HEK293 (cell line): ENCODE measurements around the gene SNAP23.

Experiments used
- CTCF ChIA-PET: fragments of 350-600 bp; formaldehyde crosslinking; extraction: SDS; loops from one replicate; lab custom pipeline; 2021; ENCODE audit warnings: antibody characterized with exemption; lab: Yijun Ruan, JAX
- POLR2A ChIA-PET: fragments of 300-600 bp; formaldehyde crosslinking; extraction: SDS; loops from one replicate; lab custom pipeline; 2020; ENCODE audit warnings: antibody characterized with exemption, inconsistent platforms; lab: Yijun Ruan, JAX
- H3K27ac ChIP-seq: fragments of 200-500 bp; sonication (Bioruptor generic); 2 replicates; pipeline ENCODE4 v1.5.1; 2014; ENCODE audit warnings: low read depth, low read length, control low read depth, inconsistent platforms; ENCODE audit errors: extremely low read depth
- H3K36me3 ChIP-seq, 2 experiments: fragments of 200-500 bp in 1 of 2; sonication (Bioruptor generic) in 1 of 2; 1 replicate in 1 of 2; 2 replicates in 1 of 2; pipeline ENCODE4 v1.5.1; 2014 to 2017; ENCODE audit warnings: inconsistent platforms in 2 of 2, low read length in 2 of 2; ENCODE audit not compliant: control insufficient read depth in 2 of 2, insufficient read depth in 1 of 2
- H3K4me1 ChIP-seq: fragments of 200-500 bp; sonication (Bioruptor generic); 2 replicates; pipeline ENCODE4 v1.5.1; 2014; ENCODE audit warnings: mild to moderate bottlenecking, low read length, inconsistent platforms; ENCODE audit not compliant: control insufficient read depth, insufficient read depth
- H3K4me3 ChIP-seq: 2 replicates; pipeline ENCODE4 v1.5.1; 2011; ENCODE audit warnings: low read depth, mild to moderate bottlenecking, control low read depth, low read length, moderate library complexity
- H3K9me3 ChIP-seq: fragments of 200-500 bp; sonication (Bioruptor generic); 2 replicates; pipeline ENCODE4 v1.5.1; 2014; ENCODE audit warnings: low read depth, low read length, inconsistent platforms; ENCODE audit not compliant: control insufficient read depth, insufficient read depth
- ZBTB20 ChIP-seq: fragments of 450-650 bp; formaldehyde crosslinking; IDR thresholded peaks from 2 replicates; pipeline ENCODE4 v1.5.1; 2016; ENCODE audit warnings: missing biosample characterization, missing genetic modification characterization
- ZBTB7A ChIP-seq: fragments of 450-650 bp; formaldehyde crosslinking; IDR thresholded peaks from 2 replicates; pipeline ENCODE4 v1.5.1; 2016; ENCODE audit warnings: low read depth, missing biosample characterization, missing genetic modification characterization
- ZNF174 ChIP-seq: fragments of 450-650 bp; formaldehyde crosslinking; IDR thresholded peaks from 2 replicates; pipeline ENCODE4 v1.5.0; 2017; ENCODE audit warnings: missing biosample characterization, mild to moderate bottlenecking, missing genetic modification characterization
- ZNF24 ChIP-seq: fragments of 450-650 bp; formaldehyde crosslinking; IDR thresholded peaks from 2 replicates; pipeline ENCODE4 v1.5.1; 2016; ENCODE audit warnings: missing biosample characterization, missing genetic modification characterization
- ZNF624 ChIP-seq: fragments of 450-650 bp; formaldehyde crosslinking; IDR thresholded peaks from 2 replicates; pipeline ENCODE4 v1.5.1; 2017; ENCODE audit warnings: missing biosample characterization, missing genetic modification characterization
- ZNF658 ChIP-seq: fragments of 450-650 bp; formaldehyde crosslinking; IDR thresholded peaks from 2 replicates; pipeline ENCODE4; 2016; ENCODE audit warnings: missing biosample characterization, missing genetic modification characterization
- ZNF777 ChIP-seq: fragments of 450-650 bp; formaldehyde crosslinking; IDR thresholded peaks from 2 replicates; pipeline ENCODE4 v1.5.1; 2017; ENCODE audit warnings: missing biosample characterization, missing genetic modification characterization, borderline replicate concordance
- ZSCAN23 ChIP-seq: fragments of 450-650 bp; formaldehyde crosslinking; IDR thresholded peaks from 2 replicates; pipeline ENCODE4 v1.5.1; 2016; ENCODE audit warnings: missing biosample characterization, missing genetic modification characterization
- ZSCAN30 ChIP-seq: fragments of 450-650 bp; IDR thresholded peaks from 2 replicates; pipeline ENCODE4 v1.5.1; 2018; ENCODE audit warnings: missing biosample characterization, mild to moderate bottlenecking, missing genetic modification characterization, moderate library complexity
- TF ChIP-seq, protein P1 (sequence below): fragments of 450-650 bp; formaldehyde crosslinking; IDR thresholded peaks from 2 replicates; pipeline ENCODE4 v1.5.1; 2016; ENCODE audit warnings: missing biosample characterization, missing genetic modification characterization
- TF ChIP-seq, protein P2 (sequence below): fragments of 450-650 bp; formaldehyde crosslinking; IDR thresholded peaks from 2 replicates; pipeline ENCODE4 v1.5.0; 2017; ENCODE audit warnings: missing biosample characterization, missing genetic modification characterization, borderline replicate concordance
- TF ChIP-seq, protein P3 (sequence below): fragments of 450-650 bp; formaldehyde crosslinking; IDR thresholded peaks from 2 replicates; pipeline ENCODE4 v1.5.1; 2016; ENCODE audit warnings: missing biosample characterization, missing genetic modification characterization
- TF ChIP-seq, protein P4 (sequence below): fragments of 450-650 bp; formaldehyde crosslinking; IDR thresholded peaks from 2 replicates; pipeline ENCODE4 v1.5.1; 2017; ENCODE audit warnings: missing biosample characterization, missing genetic modification characterization
- TF ChIP-seq, protein P5 (sequence below): fragments of 450-650 bp; formaldehyde crosslinking; IDR thresholded peaks from 2 replicates; pipeline ENCODE4 v1.5.1; 2017; ENCODE audit warnings: missing biosample characterization, missing genetic modification characterization
- TF ChIP-seq, protein P6 (sequence below): fragments of 450-650 bp; formaldehyde crosslinking; IDR thresholded peaks from 2 replicates; pipeline ENCODE4 v1.5.1; 2016; ENCODE audit warnings: missing biosample characterization, missing genetic modification characterization
- TF ChIP-seq, protein P7 (sequence below): fragments of 450-650 bp; formaldehyde crosslinking; IDR thresholded peaks from 2 replicates; pipeline ENCODE4 v1.5.1; 2016; ENCODE audit warnings: missing biosample characterization, missing genetic modification characterization

Gene SNAP23

DNA sequence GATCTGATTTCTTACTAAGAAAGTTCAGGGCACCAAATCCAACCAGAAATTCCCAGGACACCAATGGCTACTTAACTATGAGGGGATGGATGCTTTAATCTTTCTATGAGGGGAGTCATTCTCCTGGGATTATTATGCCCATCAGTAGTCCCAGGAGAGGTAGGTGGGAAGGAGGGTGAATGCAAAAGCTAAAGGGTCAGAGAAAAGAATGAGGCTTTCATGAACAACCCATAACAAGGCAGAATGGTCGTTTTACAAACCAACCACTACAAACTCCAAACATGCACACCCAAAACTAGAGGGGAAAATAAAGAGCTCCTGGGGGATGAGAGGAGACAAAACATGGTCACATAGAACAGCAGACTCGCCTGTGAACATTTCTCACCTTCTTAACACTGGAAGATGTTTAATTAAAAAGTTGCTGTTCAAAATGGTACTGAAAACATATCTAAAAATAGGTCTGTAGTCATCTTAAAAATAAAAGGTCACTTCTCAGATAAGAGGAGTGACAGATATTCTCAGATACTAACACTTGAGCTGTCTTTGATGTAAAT, 83.6 kb downstream of the SNAP23 start:
- no peaks in the 10 kb centered on the region for H3K36me3 ChIP-seq
- CTCF ChIA-PET: interaction anchor here (0.5 to 0.6 kb wide), 2 partner anchors 21 to 62 kb away, joined by 3 read pairs; no protein-coding TSS in a partner anchor
- POLR2A ChIA-PET: no interaction called here
- H3K4me3 ChIP-seq: no peak overlapping the region
- TF ChIP-seq, protein P1, sequence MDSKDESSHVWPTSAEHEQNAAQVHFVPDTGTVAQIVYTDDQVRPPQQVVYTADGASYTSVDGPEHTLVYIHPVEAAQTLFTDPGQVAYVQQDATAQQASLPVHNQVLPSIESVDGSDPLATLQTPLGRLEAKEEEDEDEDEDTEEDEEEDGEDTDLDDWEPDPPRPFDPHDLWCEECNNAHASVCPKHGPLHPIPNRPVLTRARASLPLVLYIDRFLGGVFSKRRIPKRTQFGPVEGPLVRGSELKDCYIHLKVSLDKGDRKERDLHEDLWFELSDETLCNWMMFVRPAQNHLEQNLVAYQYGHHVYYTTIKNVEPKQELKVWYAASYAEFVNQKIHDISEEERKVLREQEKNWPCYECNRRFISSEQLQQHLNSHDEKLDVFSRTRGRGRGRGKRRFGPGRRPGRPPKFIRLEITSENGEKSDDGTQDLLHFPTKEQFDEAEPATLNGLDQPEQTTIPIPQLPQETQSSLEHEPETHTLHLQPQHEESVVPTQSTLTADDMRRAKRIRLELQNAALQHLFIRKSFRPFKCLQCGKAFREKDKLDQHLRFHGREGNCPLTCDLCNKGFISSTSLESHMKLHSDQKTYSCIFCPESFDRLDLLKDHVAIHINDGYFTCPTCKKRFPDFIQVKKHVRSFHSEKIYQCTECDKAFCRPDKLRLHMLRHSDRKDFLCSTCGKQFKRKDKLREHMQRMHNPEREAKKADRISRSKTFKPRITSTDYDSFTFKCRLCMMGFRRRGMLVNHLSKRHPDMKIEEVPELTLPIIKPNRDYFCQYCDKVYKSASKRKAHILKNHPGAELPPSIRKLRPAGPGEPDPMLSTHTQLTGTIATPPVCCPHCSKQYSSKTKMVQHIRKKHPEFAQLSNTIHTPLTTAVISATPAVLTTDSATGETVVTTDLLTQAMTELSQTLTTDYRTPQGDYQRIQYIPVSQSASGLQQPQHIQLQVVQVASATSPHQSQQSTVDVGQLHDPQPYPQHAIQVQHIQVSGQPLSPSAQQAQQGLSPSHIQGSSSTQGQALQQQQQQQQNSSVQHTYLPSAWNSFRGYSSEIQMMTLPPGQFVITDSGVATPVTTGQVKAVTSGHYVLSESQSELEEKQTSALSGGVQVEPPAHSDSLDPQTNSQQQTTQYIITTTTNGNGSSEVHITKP (tag by site-specific recombination): peak; percentile 64
- no peak for TF ChIP-seq ZNF624 (tag by site-specific recombination)
- TF ChIP-seq, protein P2, sequence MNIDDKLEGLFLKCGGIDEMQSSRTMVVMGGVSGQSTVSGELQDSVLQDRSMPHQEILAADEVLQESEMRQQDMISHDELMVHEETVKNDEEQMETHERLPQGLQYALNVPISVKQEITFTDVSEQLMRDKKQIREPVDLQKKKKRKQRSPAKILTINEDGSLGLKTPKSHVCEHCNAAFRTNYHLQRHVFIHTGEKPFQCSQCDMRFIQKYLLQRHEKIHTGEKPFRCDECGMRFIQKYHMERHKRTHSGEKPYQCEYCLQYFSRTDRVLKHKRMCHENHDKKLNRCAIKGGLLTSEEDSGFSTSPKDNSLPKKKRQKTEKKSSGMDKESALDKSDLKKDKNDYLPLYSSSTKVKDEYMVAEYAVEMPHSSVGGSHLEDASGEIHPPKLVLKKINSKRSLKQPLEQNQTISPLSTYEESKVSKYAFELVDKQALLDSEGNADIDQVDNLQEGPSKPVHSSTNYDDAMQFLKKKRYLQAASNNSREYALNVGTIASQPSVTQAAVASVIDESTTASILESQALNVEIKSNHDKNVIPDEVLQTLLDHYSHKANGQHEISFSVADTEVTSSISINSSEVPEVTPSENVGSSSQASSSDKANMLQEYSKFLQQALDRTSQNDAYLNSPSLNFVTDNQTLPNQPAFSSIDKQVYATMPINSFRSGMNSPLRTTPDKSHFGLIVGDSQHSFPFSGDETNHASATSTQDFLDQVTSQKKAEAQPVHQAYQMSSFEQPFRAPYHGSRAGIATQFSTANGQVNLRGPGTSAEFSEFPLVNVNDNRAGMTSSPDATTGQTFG: no peak
- TF ChIP-seq, protein P3, sequence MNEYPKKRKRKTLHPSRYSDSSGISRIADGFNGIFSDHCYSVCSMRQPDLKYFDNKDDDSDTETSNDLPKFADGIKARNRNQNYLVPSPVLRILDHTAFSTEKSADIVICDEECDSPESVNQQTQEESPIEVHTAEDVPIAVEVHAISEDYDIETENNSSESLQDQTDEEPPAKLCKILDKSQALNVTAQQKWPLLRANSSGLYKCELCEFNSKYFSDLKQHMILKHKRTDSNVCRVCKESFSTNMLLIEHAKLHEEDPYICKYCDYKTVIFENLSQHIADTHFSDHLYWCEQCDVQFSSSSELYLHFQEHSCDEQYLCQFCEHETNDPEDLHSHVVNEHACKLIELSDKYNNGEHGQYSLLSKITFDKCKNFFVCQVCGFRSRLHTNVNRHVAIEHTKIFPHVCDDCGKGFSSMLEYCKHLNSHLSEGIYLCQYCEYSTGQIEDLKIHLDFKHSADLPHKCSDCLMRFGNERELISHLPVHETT (tag by site-specific recombination): no peak
- TF ChIP-seq, all 188 proteins: peak for 1
- Histone ChIP-seq H3K9me3 (no peaks in the 10 kb centered on the region), H3K4me1 (peaks cover 5% of the 10 kb centered on the region), H3K27ac (no peak overlapping the region)

DNA sequence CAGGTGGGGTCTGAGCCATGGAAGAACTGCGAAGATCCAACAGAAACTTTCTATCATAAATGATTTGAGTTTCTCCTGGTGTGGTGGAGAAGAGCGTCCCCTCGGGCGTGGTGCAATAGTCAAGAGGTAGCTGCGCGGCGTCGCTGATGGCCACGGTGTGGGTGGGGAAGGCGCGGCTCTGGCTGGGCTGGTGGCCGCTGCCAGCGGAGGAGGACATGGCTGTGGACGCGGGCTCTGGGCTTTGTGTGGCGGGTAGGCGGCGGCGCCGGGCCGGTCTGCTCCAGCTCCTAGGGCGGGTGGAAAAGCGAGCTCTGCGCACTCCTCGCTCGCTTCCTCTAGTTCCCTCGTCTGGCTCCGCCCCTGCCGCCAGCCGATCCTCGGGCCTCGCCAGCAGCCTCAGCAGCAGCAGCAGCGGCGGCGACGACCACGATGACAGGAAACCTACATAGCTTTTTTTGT, 85.9 kb downstream of the SNAP23 start:
- CTCF ChIA-PET: interaction anchor here (0.7 to 0.8 kb wide), 3 partner anchors 9 to 135 kb away, joined by 3 to 4 read pairs (median 4); no protein-coding TSS in a partner anchor
- Histone ChIP-seq H3K9me3 (no peaks in the 10 kb centered on the region), H3K27ac (no peak overlapping the region), H3K4me3 (peak overlapping the region; percentile 29), H3K36me3 (peaks cover 0 to 7% of the 10 kb centered on the region in 2 experiments; a peak in 1 of 3 replicates), H3K4me1 (peaks cover 9% of the 10 kb centered on the region)
- POLR2A ChIA-PET: interaction anchor here (1.0 to 1.2 kb wide), 2 partner anchors 53 to 90 kb away, joined by 3 to 4 read pairs; partner anchors contain the start of gene ZNF106
- peak; percentile 58; the same call in 1 of the 2 replicates for TF ChIP-seq ZBTB20 (tag by site-specific recombination)
- TF ChIP-seq ZNF658: no peak
- TF ChIP-seq ZNF24 (tag by site-specific recombination): no peak
- TF ChIP-seq ZSCAN30 (tag by site-specific recombination): 0 out of 2 replicates have a peak, but pooled peaks have one; percentile 17
- TF ChIP-seq, protein P4, sequence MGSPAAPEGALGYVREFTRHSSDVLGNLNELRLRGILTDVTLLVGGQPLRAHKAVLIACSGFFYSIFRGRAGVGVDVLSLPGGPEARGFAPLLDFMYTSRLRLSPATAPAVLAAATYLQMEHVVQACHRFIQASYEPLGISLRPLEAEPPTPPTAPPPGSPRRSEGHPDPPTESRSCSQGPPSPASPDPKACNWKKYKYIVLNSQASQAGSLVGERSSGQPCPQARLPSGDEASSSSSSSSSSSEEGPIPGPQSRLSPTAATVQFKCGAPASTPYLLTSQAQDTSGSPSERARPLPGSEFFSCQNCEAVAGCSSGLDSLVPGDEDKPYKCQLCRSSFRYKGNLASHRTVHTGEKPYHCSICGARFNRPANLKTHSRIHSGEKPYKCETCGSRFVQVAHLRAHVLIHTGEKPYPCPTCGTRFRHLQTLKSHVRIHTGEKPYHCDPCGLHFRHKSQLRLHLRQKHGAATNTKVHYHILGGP (tag by site-specific recombination): no peak
- no peak for TF ChIP-seq ZNF777 (tag by site-specific recombination)
- TF ChIP-seq ZNF174 (tag by site-specific recombination): no peak
- no peak for TF ChIP-seq ZSCAN23 (tag by site-specific recombination)
- no peak for TF ChIP-seq ZBTB7A (tag by site-specific recombination)
- TF ChIP-seq, protein P5, sequence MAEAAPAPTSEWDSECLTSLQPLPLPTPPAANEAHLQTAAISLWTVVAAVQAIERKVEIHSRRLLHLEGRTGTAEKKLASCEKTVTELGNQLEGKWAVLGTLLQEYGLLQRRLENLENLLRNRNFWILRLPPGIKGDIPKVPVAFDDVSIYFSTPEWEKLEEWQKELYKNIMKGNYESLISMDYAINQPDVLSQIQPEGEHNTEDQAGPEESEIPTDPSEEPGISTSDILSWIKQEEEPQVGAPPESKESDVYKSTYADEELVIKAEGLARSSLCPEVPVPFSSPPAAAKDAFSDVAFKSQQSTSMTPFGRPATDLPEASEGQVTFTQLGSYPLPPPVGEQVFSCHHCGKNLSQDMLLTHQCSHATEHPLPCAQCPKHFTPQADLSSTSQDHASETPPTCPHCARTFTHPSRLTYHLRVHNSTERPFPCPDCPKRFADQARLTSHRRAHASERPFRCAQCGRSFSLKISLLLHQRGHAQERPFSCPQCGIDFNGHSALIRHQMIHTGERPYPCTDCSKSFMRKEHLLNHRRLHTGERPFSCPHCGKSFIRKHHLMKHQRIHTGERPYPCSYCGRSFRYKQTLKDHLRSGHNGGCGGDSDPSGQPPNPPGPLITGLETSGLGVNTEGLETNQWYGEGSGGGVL (tag by site-specific recombination): no peak
- TF ChIP-seq, protein P6, sequence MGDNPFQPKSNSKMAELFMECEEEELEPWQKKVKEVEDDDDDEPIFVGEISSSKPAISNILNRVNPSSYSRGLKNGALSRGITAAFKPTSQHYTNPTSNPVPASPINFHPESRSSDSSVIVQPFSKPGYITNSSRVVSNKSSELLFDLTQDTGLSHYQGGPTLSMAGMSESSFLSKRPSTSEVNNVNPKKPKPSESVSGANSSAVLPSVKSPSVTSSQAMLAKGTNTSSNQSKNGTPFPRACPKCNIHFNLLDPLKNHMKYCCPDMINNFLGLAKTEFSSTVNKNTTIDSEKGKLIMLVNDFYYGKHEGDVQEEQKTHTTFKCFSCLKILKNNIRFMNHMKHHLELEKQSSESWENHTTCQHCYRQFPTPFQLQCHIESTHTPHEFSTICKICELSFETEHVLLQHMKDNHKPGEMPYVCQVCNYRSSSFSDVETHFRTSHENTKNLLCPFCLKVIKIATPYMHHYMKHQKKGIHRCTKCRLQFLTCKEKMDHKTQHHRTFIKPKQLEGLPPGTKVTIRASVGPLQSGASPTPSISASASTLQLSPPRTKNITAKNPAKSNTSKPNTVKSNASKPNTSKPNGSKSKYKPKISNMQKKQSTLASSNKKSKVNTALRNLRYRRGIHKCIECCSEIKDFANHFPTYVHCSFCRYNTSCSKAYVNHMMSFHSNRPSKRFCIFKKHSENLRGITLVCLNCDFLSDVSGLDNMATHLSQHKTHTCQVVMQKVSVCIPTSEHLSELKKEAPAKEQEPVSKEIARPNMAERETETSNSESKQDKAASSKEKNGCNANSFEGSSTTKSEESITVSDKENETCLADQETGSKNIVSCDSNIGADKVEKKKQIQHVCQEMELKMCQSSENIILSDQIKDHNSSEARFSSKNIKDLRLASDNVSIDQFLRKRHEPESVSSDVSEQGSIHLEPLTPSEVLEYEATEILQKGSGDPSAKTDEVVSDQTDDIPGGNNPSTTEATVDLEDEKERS: no peak
- TF ChIP-seq, protein P7, sequence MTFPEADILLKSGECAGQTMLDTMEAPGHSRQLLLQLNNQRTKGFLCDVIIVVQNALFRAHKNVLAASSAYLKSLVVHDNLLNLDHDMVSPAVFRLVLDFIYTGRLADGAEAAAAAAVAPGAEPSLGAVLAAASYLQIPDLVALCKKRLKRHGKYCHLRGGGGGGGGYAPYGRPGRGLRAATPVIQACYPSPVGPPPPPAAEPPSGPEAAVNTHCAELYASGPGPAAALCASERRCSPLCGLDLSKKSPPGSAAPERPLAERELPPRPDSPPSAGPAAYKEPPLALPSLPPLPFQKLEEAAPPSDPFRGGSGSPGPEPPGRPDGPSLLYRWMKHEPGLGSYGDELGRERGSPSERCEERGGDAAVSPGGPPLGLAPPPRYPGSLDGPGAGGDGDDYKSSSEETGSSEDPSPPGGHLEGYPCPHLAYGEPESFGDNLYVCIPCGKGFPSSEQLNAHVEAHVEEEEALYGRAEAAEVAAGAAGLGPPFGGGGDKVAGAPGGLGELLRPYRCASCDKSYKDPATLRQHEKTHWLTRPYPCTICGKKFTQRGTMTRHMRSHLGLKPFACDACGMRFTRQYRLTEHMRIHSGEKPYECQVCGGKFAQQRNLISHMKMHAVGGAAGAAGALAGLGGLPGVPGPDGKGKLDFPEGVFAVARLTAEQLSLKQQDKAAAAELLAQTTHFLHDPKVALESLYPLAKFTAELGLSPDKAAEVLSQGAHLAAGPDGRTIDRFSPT: no peak
